HepG2 (cell line): ENCODE data around the gene AUTS2.

Source experiments
- ATF5 ChIP-seq: sonication (generic); formaldehyde crosslinking; IDR thresholded peaks from 2 replicates; pipeline ENCODE4 v1.4.0; 2020; ENCODE audit warnings: mild to moderate bottlenecking, low read depth, missing genetic modification reagents
- CBX5 ChIP-seq: sonication (generic); formaldehyde crosslinking; IDR thresholded peaks from 2 replicates; pipeline ENCODE4 v1.4.0; 2020; ENCODE audit warnings: missing genetic modification reagents, borderline replicate concordance
- CTCF ChIP-seq: sonication (generic); formaldehyde crosslinking; IDR thresholded peaks from 2 replicates; pipeline ENCODE4 v1.5.0; 2020; ENCODE audit warnings: mild to moderate bottlenecking, missing genetic modification reagents, moderate library complexity
- ELF4 ChIP-seq: sonication (generic); formaldehyde crosslinking; IDR thresholded peaks from 2 replicates; pipeline ENCODE4 v1.5.0; 2020; ENCODE audit warnings: missing genetic modification reagents, mild to moderate bottlenecking, moderate library complexity, borderline replicate concordance
- NBN ChIP-seq: fragments of 450-650 bp; conservative IDR thresholded peaks from 2 replicates; pipeline ENCODE4 v1.6.1; 2017
- PCBP2 ChIP-seq: fragments of 200-400 bp; formaldehyde crosslinking; optimal IDR thresholded peaks from 2 replicates; pipeline ENCODE3; 2018; ENCODE audit warnings: low read length, low read depth; ENCODE audit not compliant: poor library complexity, severe bottlenecking
- TAF1 ChIP-seq: sonication (generic); formaldehyde crosslinking; IDR thresholded peaks from 2 replicates; pipeline ENCODE4 v1.4.0; 2020; ENCODE audit warnings: missing genetic modification reagents
- UBTF ChIP-seq: sonication (generic); formaldehyde crosslinking; IDR thresholded peaks from 2 replicates; pipeline ENCODE4 v1.4.0; 2020; ENCODE audit warnings: mild to moderate bottlenecking, missing genetic modification reagents
- ZNF253 ChIP-seq: sonication (generic); formaldehyde crosslinking; IDR thresholded peaks from 2 replicates; pipeline ENCODE4 v1.8.0; 2022; ENCODE audit warnings: mild to moderate bottlenecking, missing genetic modification reagents, borderline replicate concordance
- ZNF382 ChIP-seq: sonication (generic); formaldehyde crosslinking; IDR thresholded peaks from 2 replicates; pipeline ENCODE4 v1.5.0; 2020; ENCODE audit warnings: missing genetic modification reagents, mild to moderate bottlenecking, borderline replicate concordance
- ZNF713 ChIP-seq: sonication (generic); formaldehyde crosslinking; IDR thresholded peaks from 2 replicates; pipeline ENCODE4 v1.4.0; 2020; ENCODE audit warnings: mild to moderate bottlenecking, missing genetic modification reagents

- TF ChIP-seq ELF4 (CRISPR knock-in tag): no peak
- TF ChIP-seq PCBP2: no peak
- TF ChIP-seq CTCF (CRISPR knock-in tag): no peak
- TF ChIP-seq ZNF253 (CRISPR knock-in tag): no peak
- no peak for TF ChIP-seq ZNF713 (CRISPR knock-in tag)
- no peak for TF ChIP-seq UBTF
- no peak for TF ChIP-seq ZNF382 (CRISPR knock-in tag)
- no peak for TF ChIP-seq NBN
- no peak for TF ChIP-seq ATF5 (CRISPR knock-in tag)
- no peak for TF ChIP-seq CBX5 (CRISPR knock-in tag)
- TF ChIP-seq TAF1 (CRISPR knock-in tag): no peak
Observed at GRCh38 chr7:69613846-69614245, 15.6 kb downstream of the AUTS2 start.
